Measurements from ENCODE around the gene CERS6.

The CERS6 gene

GRCh38 chr2:168732506-168732905 lies 276.4 kb downstream of the CERS6 start:
- no peak overlapping the region for H3K27ac ChIP-seq (ENCODE audit: extremely low read depth, low read depth, low read length)
- TF ChIP-seq IKZF3 (tag by site-specific recombination; IDR thresholded peaks at IDR 0.05) (no peak), HOXA7 (CRISPR knock-in tag; IDR thresholded peaks at IDR 0.05; ENCODE audit: borderline replicate concordance) (no peak), ZNF514 (tag by site-specific recombination; IDR thresholded peaks at IDR 0.05) (no peak), ZNF398 (tag by site-specific recombination; IDR thresholded peaks at IDR 0.05) (no peak), ZNF423 (tag by site-specific recombination; IDR thresholded peaks at IDR 0.05) (no peak), RBAK (tag by site-specific recombination; IDR thresholded peaks at IDR 0.05) (no peak), ZNF707 (tag by site-specific recombination; IDR thresholded peaks at IDR 0.05) (no peak)
- H3K4me3 ChIP-seq (ENCODE audit: low read depth, low read length), result no peak overlapping the region
- POLR2A ChIA-PET, result no interaction called here
- peaks cover 8% of the 10 kb centered on the region; the same call in 1 of the 2 replicates for H3K4me1 ChIP-seq (ENCODE audit: control insufficient read depth, insufficient read depth, low read length)
- CTCF ChIA-PET, result no interaction called here
- no peaks in the 10 kb centered on the region for H3K9me3 ChIP-seq (ENCODE audit: control insufficient read depth, insufficient read depth, low read depth, low read length)
- H3K36me3 ChIP-seq (ENCODE audit: control insufficient read depth in 2 of 2, insufficient read depth in 1 of 2, low read length in 2 of 2), result no peaks in the 10 kb centered on the region

- no peaks in the 10 kb centered on the region for H3K36me3 ChIP-seq (ENCODE audit: control insufficient read depth in 2 of 2, insufficient read depth in 1 of 2, low read length in 2 of 2)
- no peak overlapping the region for H3K27ac ChIP-seq (ENCODE audit: extremely low read depth, low read depth, low read length)
- H3K9me3 ChIP-seq (ENCODE audit: control insufficient read depth, insufficient read depth, low read depth, low read length), result no peaks in the 10 kb centered on the region
- no peak overlapping the region for H3K4me3 ChIP-seq (ENCODE audit: low read depth, low read length)
- H3K4me1 ChIP-seq (ENCODE audit: control insufficient read depth, insufficient read depth, low read length), result peaks cover 8% of the 10 kb centered on the region; the same call in 1 of the 2 replicates
- CTCF ChIA-PET, result no interaction called here
- no peak for TF ChIP-seq ZNF544 (tag by site-specific recombination; IDR thresholded peaks at IDR 0.05)
- no peak for TF ChIP-seq PRDM2 (tag by site-specific recombination; IDR thresholded peaks at IDR 0.05; ENCODE audit: borderline replicate concordance)
- no peak for TF ChIP-seq ZBTB1 (tag by site-specific recombination; IDR thresholded peaks at IDR 0.05)
- no peak for TF ChIP-seq ZNF768 (tag by site-specific recombination; IDR thresholded peaks at IDR 0.05)
- no peak for TF ChIP-seq ZXDB (tag by site-specific recombination; IDR thresholded peaks at IDR 0.05)
- POLR2A ChIA-PET, result no interaction called here
Measured at GRCh38 chr2:168734199-168734760, 278.2 kb downstream of the CERS6 start.

- Histone ChIP-seq H3K4me1 (ENCODE audit: control insufficient read depth, insufficient read depth, low read length) (no peaks in the 10 kb centered on the region), H3K9me3 (ENCODE audit: control insufficient read depth, insufficient read depth, low read depth, low read length) (no peaks in the 10 kb centered on the region), H3K4me3 (ENCODE audit: low read depth, low read length) (no peak overlapping the region), H3K27ac (ENCODE audit: extremely low read depth, low read depth, low read length) (no peak overlapping the region), H3K36me3 (ENCODE audit: control insufficient read depth in 2 of 2, insufficient read depth in 1 of 2, low read length in 2 of 2) (no peaks in the 10 kb centered on the region)
- TF ChIP-seq ZNF148 (tag by site-specific recombination; IDR thresholded peaks at IDR 0.05; ENCODE audit: borderline replicate concordance) (no peak), ZNF114 (tag by site-specific recombination; IDR thresholded peaks at IDR 0.05) (no peak), ZBTB20 (tag by site-specific recombination; IDR thresholded peaks at IDR 0.05) (no peak), TRIM28 (IDR thresholded peaks at IDR 0.05; ENCODE audit: borderline replicate concordance, low read length) (no peak), ZNF629 (tag by site-specific recombination; IDR thresholded peaks at IDR 0.05) (no peak), ZNF248 (tag by site-specific recombination; IDR thresholded peaks at IDR 0.05) (no peak), ZNF302 (tag by site-specific recombination; IDR thresholded peaks at IDR 0.05; ENCODE audit: low read depth) (no peak), OSR2 (tag by site-specific recombination; IDR thresholded peaks at IDR 0.05) (no peak), ZFP41 (tag by site-specific recombination; IDR thresholded peaks at IDR 0.05; ENCODE audit: borderline replicate concordance) (no peak), ZNF311 (tag by site-specific recombination; IDR thresholded peaks at IDR 0.05; ENCODE audit: borderline replicate concordance) (no peak)
- ChIA-PET CTCF (interaction anchor here (0.5 to 0.9 kb wide), 3 partner anchors 22 to 178 kb away, joined by 3 to 4 read pairs (median 3); no protein-coding TSS in a partner anchor), POLR2A (no interaction called here)
Measured at GRCh38 chr2:168736649-168737445, 280.8 kb downstream of the CERS6 start.
